Body of pancreas (tissue), 4 donors: ENCODE data around the gene HAX1. TPM values are rescaled to one million over a fixed set of nuclear protein-coding genes. Genes with fewer than 3 reads are reported as not detected.
"Not testable (repeated sequence)": the region's sequence is repeated elsewhere in the genome, so short reads cannot be mapped to it uniquely, and the experiment has no call there.

Source experiments
- ATAC-seq: fragments of 150-250 bp; one replicate; pipeline ENCODE4 v1.9.1; 2016
- DNase-seq, 4 donors: peaks; one replicate each; pipeline ENCODE4 v3.0.0-alpha.2; 2019
- H3K27ac ChIP-seq, 4 donors: fragments of 200-600 bp; sonication (generic); 1 replicate in 3 of 4; 2 replicates in 1 of 4; pipeline versions ENCODE4 v1.5.1 to v1.6.1; 2016 to 2019; ENCODE audit warnings: mild to moderate bottlenecking in 1 of 4, mixed read lengths in 1 of 4, moderate library complexity in 1 of 4
- H3K27me3 ChIP-seq, 2 donors: fragments of 200-600 bp; sonication (generic); one replicate each; pipeline ENCODE4 v1.6.0; 2016; ENCODE audit warnings: mild to moderate bottlenecking in 1 of 2
- H3K36me3 ChIP-seq, 2 donors: fragments of 200-600 bp; sonication (generic); replicated peaks in 1 of 2; 2 replicates each; pipeline ENCODE4 v1.5.1; 2016; ENCODE audit warnings: low read depth in 2 of 2; ENCODE audit not compliant: insufficient read depth in 1 of 2
- H3K4me1 ChIP-seq: fragments of 200-600 bp; sonication (generic); one replicate; pipeline ENCODE4 v1.6.0; 2016
- H3K4me3 ChIP-seq, 2 donors: fragments of 200-600 bp; sonication (generic); 1 replicate in 1 of 2; 2 replicates in 1 of 2; pipeline ENCODE4 v1.5.1; 2016 to 2019
- H3K9me3 ChIP-seq, 3 donors: fragments of 200-600 bp; sonication (generic); 1 replicate in 2 of 3; 2 replicates in 1 of 3; pipeline ENCODE4 v1.5.1; 2016
- CTCF ChIP-seq, 7 experiments: fragments of 450-650 bp in 4 of 7; fragments of 200-600 bp in 3 of 7; sonication (generic) in 3 of 7; IDR thresholded peaks; one replicate each; pipeline ENCODE4 v1.5.1; 2016 to 2019; ENCODE audit warnings: antibody characterized with exemption in 7 of 7
- POLR2A ChIP-seq, 3 donors: fragments of 450-650 bp; IDR thresholded peaks; one replicate each; pipeline ENCODE4 v1.6.1; 2016; ENCODE audit warnings: antibody characterized with exemption in 3 of 3, mild to moderate bottlenecking in 2 of 3
- WGBS, 2 donors: methylation state at CpG; one replicate each; pipeline ENCODE4 v1.1.5; 2017; 5-methylcytosine and 5-hydroxymethylcytosine counted together
- intact Hi-C: fragments of 100-400 bp; cut with DNase I; formaldehyde crosslinking; loops from one replicate; pipeline ENCODE4 v1.15.1; 2023
- total RNA-seq, 2 donors: library from RNA; depleted of rRNA; stranded (reverse); fragments of >200 nt; gene quantifications; one replicate each; pipeline ENCODE4 v1.1.0, GENCODE V29; 2016

The HAX1 gene
- total RNA-seq, 2 donors from 2014 or later, result 44.5 to 54.5 TPM

DNA sequence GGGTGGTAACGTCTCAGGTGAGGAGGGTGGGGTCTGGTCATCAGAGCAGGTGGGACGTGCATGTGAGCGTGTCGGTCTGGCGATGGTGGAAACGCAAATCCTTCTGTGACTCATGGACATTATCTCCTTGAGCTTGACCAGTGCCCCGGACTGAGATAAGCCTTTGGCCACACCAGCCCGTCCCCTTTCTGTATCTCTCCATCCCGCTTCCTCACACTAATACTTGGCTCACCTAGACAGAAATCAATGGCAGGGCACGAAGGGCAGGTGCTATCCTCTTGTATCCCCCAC lies 40.6 kb downstream of the HAX1 start:
- TF ChIP-seq CTCF (IDR thresholded peaks at IDR 0.05), result no peak
- TF ChIP-seq POLR2A (IDR thresholded peaks at IDR 0.05), result no peak
- no peaks in the 10 kb centered on the region for H3K36me3 ChIP-seq
- intact Hi-C loops, result no loop called here
- H3K27ac ChIP-seq, result no peak overlapping the region
- H3K4me3 ChIP-seq, result no peak overlapping the region
- WGBS, 2 donors, result 61 to 63% methylated on average over 10 of the region's 10 CpGs
- H3K27me3 ChIP-seq, result no peaks in the 10 kb centered on the region
- DNase-seq (no peak), ATAC-seq (no peak)
- peaks cover 0 to 3% (median 0%) of the 10 kb centered on the region in 3 donors for H3K9me3 ChIP-seq
- no peaks in the 10 kb centered on the region for H3K4me1 ChIP-seq

GRCh38 chr1:154314226-154314625 lies 41.8 kb downstream of the HAX1 start:
- H3K9me3 ChIP-seq, H3K27ac ChIP-seq, H3K4me1 ChIP-seq, H3K4me3 ChIP-seq, DNase-seq, intact Hi-C loops, H3K36me3 ChIP-seq, ATAC-seq, H3K27me3 ChIP-seq: not testable (repeated sequence)
- 59 to 77% methylated on average over 3 of the region's 3 CpGs for WGBS, 2 donors

- DNase-seq, result no peak
- no peak for TF ChIP-seq CTCF (IDR thresholded peaks at IDR 0.05)
- TF ChIP-seq POLR2A (IDR thresholded peaks at IDR 0.05), result no peak
- no peak overlapping the region for H3K27ac ChIP-seq
- no peaks in the 10 kb centered on the region for H3K27me3 ChIP-seq
- intact Hi-C loops, result no loop called here
- H3K4me3 ChIP-seq, result no peak overlapping the region
- H3K36me3 ChIP-seq, result no peaks in the 10 kb centered on the region
- ATAC-seq, result no peak
- 86 to 87% methylated on average over 1 of the region's 1 CpG for WGBS, 2 donors
- peaks cover 6% of the 10 kb centered on the region for H3K4me1 ChIP-seq
- peaks cover 0 to 3% (median 0%) of the 10 kb centered on the region in 3 donors for H3K9me3 ChIP-seq
These were observed 44.3 kb downstream of the HAX1 start for GRCh38 chr1:154316704-154317103.

GRCh38 chr1:154318386-154318785 lies 46.0 kb downstream of the HAX1 start:
- DNase-seq (no peak), ATAC-seq (no peak)
- Histone ChIP-seq H3K4me1 (peaks cover 6% of the 10 kb centered on the region), H3K9me3 (peaks cover 0 to 3% (median 0%) of the 10 kb centered on the region in 3 donors), H3K4me3 (no peak overlapping the region), H3K36me3 (no peaks in the 10 kb centered on the region), H3K27me3 (no peaks in the 10 kb centered on the region), H3K27ac (no peak overlapping the region)
- intact Hi-C loops, result no loop called here
- TF ChIP-seq CTCF (IDR thresholded peaks at IDR 0.05), result no peak
- no peak for TF ChIP-seq POLR2A (IDR thresholded peaks at IDR 0.05)
- 54 to 72% methylated on average over 4 of the region's 4 CpGs for WGBS, 2 donors

- intact Hi-C loops, result no loop called here
- DNase-seq (peak in 2 of 4 donors; percentile 25 to 40), ATAC-seq (peak; percentile 47)
- WGBS, 2 donors, result 14 to 27% methylated on average over 9 of the region's 9 CpGs
- Histone ChIP-seq H3K9me3 (peaks cover 0 to 3% (median 0%) of the 10 kb centered on the region in 3 donors), H3K36me3 (no peaks in the 10 kb centered on the region), H3K4me3 (no peak within 1 kb of the TSS), H3K27me3 (no peaks in the 10 kb centered on the region), H3K4me1 (peaks cover 22% of the 10 kb centered on the region), H3K27ac (no peak within 1 kb of the TSS)
- TF ChIP-seq POLR2A (IDR thresholded peaks at IDR 0.05) (no peak), CTCF (IDR thresholded peaks at IDR 0.05) (no peak)
These were observed 48.6 kb downstream of the HAX1 start, which contains the start of gene AQP10 for GRCh38 chr1:154320882-154321608. Gene AQP10 (plus strand): TSS chr1:154321093. CDS start chr1:154321156, 63 bp downstream.

DNA sequence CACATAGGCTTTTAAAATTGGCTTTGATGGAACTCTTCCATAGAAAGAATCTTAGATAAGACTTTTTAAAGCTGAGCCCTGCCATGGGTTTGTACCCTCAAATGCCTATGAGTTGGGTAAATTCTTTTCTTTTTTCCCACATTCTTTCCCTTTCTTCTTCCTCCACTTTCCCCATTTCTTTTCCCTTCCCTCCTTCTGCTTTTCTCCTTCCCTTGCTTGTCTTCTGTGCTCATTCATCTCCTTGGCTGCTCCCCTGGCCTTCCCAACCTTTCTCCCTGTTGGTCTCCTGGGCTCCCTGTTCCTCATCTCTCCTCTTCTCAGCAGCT lies 49.1 kb downstream of the HAX1 start:
- not testable (repeated sequence) for ATAC-seq, DNase-seq

More for the DNA sequence above, 49.1 kb downstream of the HAX1 start:
- H3K4me1 ChIP-seq, result peaks cover 28% of the 10 kb centered on the region
- H3K4me3 ChIP-seq, H3K9me3 ChIP-seq, H3K27ac ChIP-seq, H3K27me3 ChIP-seq, H3K36me3 ChIP-seq, intact Hi-C loops: not testable (repeated sequence)
